ENCODE data around the gene NMT2. TPM values are rescaled to one million over a fixed set of nuclear protein-coding genes. Genes with fewer than 3 reads are reported as not detected.

Gene NMT2
- total RNA-seq, 1 experiment from 2014 or later = 15.7 TPM

DNA sequence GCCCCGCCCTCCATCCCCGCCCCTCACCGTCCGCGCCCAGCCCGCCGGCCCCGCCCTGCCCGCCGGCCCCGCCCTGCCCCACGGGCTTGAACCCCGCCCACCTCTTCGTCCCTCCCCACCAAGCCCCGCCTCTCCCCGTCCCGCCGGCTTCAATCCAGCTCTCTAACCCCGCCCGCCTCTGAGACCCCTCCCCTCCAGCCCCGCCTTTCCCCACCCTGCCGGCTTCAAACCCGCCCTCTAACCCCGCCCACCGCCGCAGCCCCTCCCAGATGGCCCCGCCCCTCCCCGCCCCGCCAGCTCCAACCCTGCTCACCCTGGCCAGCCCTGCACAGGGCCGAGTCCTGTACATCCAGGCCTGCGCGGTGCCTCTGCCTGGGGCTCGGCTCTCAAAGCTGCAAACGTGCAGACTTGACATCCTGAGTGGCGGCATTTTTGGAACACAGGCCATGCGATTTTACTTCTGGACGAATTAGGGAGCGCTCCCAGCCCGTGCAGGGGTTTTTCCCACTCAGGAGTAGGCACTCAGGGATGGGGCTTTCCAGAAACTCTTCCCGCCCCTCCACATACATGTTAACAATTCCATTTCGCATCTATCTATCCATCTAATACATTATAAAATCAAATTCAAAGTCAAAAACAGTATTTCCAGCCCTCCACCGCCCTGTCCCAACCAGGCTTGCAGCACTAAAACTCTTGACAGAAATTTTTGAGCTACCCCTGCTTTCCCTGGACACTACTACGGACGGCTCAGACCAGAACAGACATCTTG lies 477 bp upstream of the NMT2 start:
- Histone ChIP-seq H3K4me1 (ENCODE audit: insufficient read depth, low read length, poor library complexity, severe bottlenecking) (peaks cover 26% of the 10 kb centered on the region), H3K4me3 (ENCODE audit: low read depth, low read length, poor library complexity, severe bottlenecking) (no peak overlapping the region), H3K36me3 (ENCODE audit: insufficient read depth, low read length, poor library complexity, severe bottlenecking) (no peaks in the 10 kb centered on the region), H3K27ac (ENCODE audit: low read depth, low read length, poor library complexity, severe bottlenecking) (no peak overlapping the region), H3K27me3 (replicated peaks; ENCODE audit: insufficient read depth, low read depth, low read length, poor library complexity) (no peaks in the 10 kb centered on the region), H3K9me3 (ENCODE audit: low read depth, low read length, poor library complexity, severe bottlenecking) (no peaks in the 10 kb centered on the region)
- TF ChIP-seq EZH2 (IDR thresholded peaks at IDR 0.05; ENCODE audit: borderline replicate concordance, low read depth, low read length, poor library complexity, severe bottlenecking) = no peak
- TF ChIP-seq, protein P1, sequence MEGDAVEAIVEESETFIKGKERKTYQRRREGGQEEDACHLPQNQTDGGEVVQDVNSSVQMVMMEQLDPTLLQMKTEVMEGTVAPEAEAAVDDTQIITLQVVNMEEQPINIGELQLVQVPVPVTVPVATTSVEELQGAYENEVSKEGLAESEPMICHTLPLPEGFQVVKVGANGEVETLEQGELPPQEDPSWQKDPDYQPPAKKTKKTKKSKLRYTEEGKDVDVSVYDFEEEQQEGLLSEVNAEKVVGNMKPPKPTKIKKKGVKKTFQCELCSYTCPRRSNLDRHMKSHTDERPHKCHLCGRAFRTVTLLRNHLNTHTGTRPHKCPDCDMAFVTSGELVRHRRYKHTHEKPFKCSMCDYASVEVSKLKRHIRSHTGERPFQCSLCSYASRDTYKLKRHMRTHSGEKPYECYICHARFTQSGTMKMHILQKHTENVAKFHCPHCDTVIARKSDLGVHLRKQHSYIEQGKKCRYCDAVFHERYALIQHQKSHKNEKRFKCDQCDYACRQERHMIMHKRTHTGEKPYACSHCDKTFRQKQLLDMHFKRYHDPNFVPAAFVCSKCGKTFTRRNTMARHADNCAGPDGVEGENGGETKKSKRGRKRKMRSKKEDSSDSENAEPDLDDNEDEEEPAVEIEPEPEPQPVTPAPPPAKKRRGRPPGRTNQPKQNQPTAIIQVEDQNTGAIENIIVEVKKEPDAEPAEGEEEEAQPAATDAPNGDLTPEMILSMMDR (conservative IDR thresholded peaks at IDR 0.05; ENCODE audit: low read depth, low read length) = no peak
- intact Hi-C loops (cut with micrococcal nuclease; ENCODE audit: unreplicated experiment) = no loop called here
- ChIA-PET CTCF (interaction anchor here (0.6 to 0.9 kb wide), 3 partner anchors 11 to 690 kb away, joined by 3 to 10 read pairs (median 5); partner anchors contain the start of gene FAM171A1), POLR2A (ENCODE audit: low non-redundant PET) (interaction anchor here (0.6 kb wide), 1 partner anchor 17 kb away, joined by 3 read pairs; no protein-coding TSS in a partner anchor)
- DNase-seq (ENCODE audit: low spot score) = peak; percentile 92
- no TSS peak for BruUV-seq (replicated peaks)

DNA sequence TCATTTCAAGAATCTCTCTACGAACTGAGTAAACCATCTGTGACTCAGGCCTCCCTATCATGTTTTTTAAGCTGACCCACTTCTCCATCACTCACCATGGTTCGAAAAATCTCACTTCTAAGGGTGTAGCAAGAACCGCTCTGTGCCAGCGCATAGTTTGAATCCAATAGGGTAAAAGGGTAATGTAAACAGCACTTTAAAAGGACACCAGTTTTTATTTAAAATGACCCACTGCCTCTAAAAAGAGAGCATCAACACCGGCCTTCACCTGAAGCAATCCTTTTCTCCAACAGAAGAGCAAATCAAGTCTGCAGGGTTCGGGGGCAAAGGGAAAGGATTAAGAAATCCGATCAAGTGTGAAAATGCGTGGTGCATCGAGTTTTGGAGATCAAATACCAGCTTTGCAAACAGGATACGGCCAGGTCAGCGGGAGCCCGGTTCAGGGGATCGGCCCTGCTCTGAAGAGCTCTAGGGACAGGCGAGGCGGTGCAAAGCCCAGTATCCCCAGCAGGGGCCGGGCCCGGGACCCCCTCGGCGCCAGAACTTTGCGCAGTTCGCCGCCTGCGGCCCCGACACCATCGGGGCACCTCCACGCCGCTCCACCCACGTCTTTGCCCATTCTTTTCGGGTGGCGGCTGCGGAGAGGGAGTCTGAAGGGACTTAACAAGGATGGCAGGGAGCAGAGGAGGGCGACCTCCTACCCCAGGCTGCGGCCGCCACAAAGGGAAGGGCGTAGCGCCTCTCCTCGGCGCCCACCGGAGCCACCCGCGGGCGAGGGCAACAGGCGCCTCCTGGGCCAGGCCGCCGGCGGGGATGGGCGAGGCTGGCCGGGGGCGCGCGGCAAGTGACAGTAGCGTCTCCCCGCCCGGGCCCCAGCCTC lies 842 bp downstream of the NMT2 start:
- Histone ChIP-seq H3K4me1 (ENCODE audit: insufficient read depth, low read length, poor library complexity, severe bottlenecking) (peaks cover 26% of the 10 kb centered on the region), H3K36me3 (ENCODE audit: insufficient read depth, low read length, poor library complexity, severe bottlenecking) (no peaks in the 10 kb centered on the region), H3K9me3 (ENCODE audit: low read depth, low read length, poor library complexity, severe bottlenecking) (no peaks in the 10 kb centered on the region), H3K27me3 (replicated peaks; ENCODE audit: insufficient read depth, low read depth, low read length, poor library complexity) (no peaks in the 10 kb centered on the region), H3K4me3 (ENCODE audit: low read depth, low read length, poor library complexity, severe bottlenecking) (peak overlapping the region; percentile 95), H3K27ac (ENCODE audit: low read depth, low read length, poor library complexity, severe bottlenecking) (peak overlapping the region; percentile 80)
- CTCF ChIA-PET = interaction anchor here (0.6 to 0.9 kb wide), 3 partner anchors 12 to 141 kb away, joined by 3 to 4 read pairs (median 3); no protein-coding TSS in a partner anchor
- no TSS peak for BruUV-seq (replicated peaks)
- no peak for TF ChIP-seq EZH2 (IDR thresholded peaks at IDR 0.05; ENCODE audit: borderline replicate concordance, low read depth, low read length, poor library complexity, severe bottlenecking)
- TF ChIP-seq, protein P1 (conservative IDR thresholded peaks at IDR 0.05; ENCODE audit: low read depth, low read length) = peak; percentile 37; the same call in 1 of the 2 replicates
- DNase-seq (ENCODE audit: low spot score) = peak; percentile 57
- POLR2A ChIA-PET (ENCODE audit: low non-redundant PET) = interaction anchor here (0.6 kb wide), 1 partner anchor 15 kb away, joined by 3 read pairs; no protein-coding TSS in a partner anchor
- intact Hi-C loops (cut with micrococcal nuclease; ENCODE audit: unreplicated experiment) = no loop called here

DNA sequence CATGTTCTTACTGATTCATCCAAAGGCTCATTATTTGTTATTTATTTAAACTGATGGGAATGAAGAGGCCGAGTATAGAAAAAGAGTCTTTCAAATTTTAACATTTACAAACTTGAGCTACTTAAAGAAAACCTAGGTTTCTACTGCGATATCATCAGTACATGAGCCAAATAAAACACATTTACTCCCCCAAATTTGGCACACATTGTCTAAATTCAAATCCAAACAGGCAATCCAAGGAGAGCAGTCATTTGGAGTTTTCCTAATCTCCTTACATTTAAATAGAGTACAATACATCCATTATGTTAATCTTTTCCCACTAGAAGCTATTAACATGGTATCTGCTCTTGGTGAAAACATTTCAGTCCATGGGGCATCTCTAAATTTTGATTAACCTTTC lies 2.2 kb downstream of the NMT2 start:
- POLR2A ChIA-PET (ENCODE audit: low non-redundant PET) = no interaction called here
- TF ChIP-seq, protein P1 (conservative IDR thresholded peaks at IDR 0.05; ENCODE audit: low read depth, low read length) = no peak
- no peak for TF ChIP-seq EZH2 (IDR thresholded peaks at IDR 0.05; ENCODE audit: borderline replicate concordance, low read depth, low read length, poor library complexity, severe bottlenecking)
- H3K27ac ChIP-seq (ENCODE audit: low read depth, low read length, poor library complexity, severe bottlenecking) = no peak overlapping the region

More for the DNA sequence above, 2.2 kb downstream of the NMT2 start:
- CTCF ChIA-PET = interaction anchor here (0.6 kb wide), 1 partner anchor 51 kb away, joined by 3 read pairs; no protein-coding TSS in a partner anchor
- Histone ChIP-seq H3K27me3 (replicated peaks; ENCODE audit: insufficient read depth, low read depth, low read length, poor library complexity) (no peaks in the 10 kb centered on the region), H3K4me3 (ENCODE audit: low read depth, low read length, poor library complexity, severe bottlenecking) (no peak overlapping the region), H3K4me1 (ENCODE audit: insufficient read depth, low read length, poor library complexity, severe bottlenecking) (peaks cover 26% of the 10 kb centered on the region), H3K9me3 (ENCODE audit: low read depth, low read length, poor library complexity, severe bottlenecking) (no peaks in the 10 kb centered on the region), H3K36me3 (ENCODE audit: insufficient read depth, low read length, poor library complexity, severe bottlenecking) (no peaks in the 10 kb centered on the region)
- intact Hi-C loops (cut with micrococcal nuclease; ENCODE audit: unreplicated experiment) = no loop called here
- DNase-seq (ENCODE audit: low spot score) = no peak
- no TSS peak for BruUV-seq (replicated peaks)
